Tibial nerve (tissue), 3 donors: ENCODE data around the gene GABRG3.

Source experiments
- POLR2A ChIP-seq, 2 donors: fragments of 450-650 bp; IDR thresholded peaks; one replicate each; pipeline ENCODE4 v1.6.1; 2017; ENCODE audit warnings: antibody characterized with exemption in 2 of 2, mild to moderate bottlenecking in 2 of 2, moderate library complexity in 2 of 2
- TF ChIP-seq, protein P1 (sequence below), 5 experiments: fragments of 200-600 bp in 3 of 5; fragments of 450-650 bp in 2 of 5; sonication (generic) in 3 of 5; IDR thresholded peaks; one replicate each; pipeline ENCODE4 v1.5.1; 2016 to 2019; ENCODE audit warnings: antibody characterized with exemption in 5 of 5, mild to moderate bottlenecking in 3 of 5, moderate library complexity in 2 of 5

DNA sequence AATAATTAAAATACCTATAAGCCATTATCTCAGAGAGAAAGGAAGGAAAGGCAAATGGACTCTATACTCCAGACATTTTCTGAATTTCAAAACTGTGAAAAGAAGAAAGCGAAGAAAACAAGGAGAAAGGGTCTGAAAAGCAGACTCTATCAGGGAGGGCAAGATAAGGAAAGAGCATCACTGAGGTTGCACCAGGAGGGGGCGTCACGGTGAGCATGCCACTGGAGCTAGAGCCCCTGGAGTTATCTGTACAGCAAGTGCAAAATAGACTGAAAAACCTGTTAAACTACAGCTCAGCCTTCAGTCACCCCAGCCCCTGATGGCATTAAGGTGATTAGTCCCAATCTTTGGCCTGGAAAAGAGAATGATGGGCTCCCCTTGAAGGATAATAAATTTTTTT is 514.3 kb downstream of the GABRG3 start:
- TF ChIP-seq, protein P1, sequence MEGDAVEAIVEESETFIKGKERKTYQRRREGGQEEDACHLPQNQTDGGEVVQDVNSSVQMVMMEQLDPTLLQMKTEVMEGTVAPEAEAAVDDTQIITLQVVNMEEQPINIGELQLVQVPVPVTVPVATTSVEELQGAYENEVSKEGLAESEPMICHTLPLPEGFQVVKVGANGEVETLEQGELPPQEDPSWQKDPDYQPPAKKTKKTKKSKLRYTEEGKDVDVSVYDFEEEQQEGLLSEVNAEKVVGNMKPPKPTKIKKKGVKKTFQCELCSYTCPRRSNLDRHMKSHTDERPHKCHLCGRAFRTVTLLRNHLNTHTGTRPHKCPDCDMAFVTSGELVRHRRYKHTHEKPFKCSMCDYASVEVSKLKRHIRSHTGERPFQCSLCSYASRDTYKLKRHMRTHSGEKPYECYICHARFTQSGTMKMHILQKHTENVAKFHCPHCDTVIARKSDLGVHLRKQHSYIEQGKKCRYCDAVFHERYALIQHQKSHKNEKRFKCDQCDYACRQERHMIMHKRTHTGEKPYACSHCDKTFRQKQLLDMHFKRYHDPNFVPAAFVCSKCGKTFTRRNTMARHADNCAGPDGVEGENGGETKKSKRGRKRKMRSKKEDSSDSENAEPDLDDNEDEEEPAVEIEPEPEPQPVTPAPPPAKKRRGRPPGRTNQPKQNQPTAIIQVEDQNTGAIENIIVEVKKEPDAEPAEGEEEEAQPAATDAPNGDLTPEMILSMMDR (IDR thresholded peaks at IDR 0.05), result no peak
- no peak for TF ChIP-seq POLR2A (IDR thresholded peaks at IDR 0.05)
